CD4-positive, alpha-beta memory T cell (primary cell): ENCODE data around the gene ZNF148. TPM values are rescaled to one million over a fixed set of nuclear protein-coding genes. Genes with fewer than 3 reads are reported as not detected.

ENCODE experiments used
- CTCF ChIA-PET: fragments of 350-600 bp; sonication (Branson Sonifier 250); formaldehyde crosslinking; loops from one replicate; lab custom pipeline; 2021; ENCODE audit warnings: inconsistent platforms; ENCODE audit not compliant: partially characterized antibody; lab: Charles Lee
- POLR2A ChIA-PET: fragments of 350-600 bp; sonication (Branson Sonifier 250); formaldehyde crosslinking; loops from one replicate; lab custom pipeline; 2021; ENCODE audit not compliant: partially characterized antibody; lab: Charles Lee
- DNase-seq, 5 donors: peaks; one replicate each; pipeline versions ENCODE4 v3.0.0 to v3.0.0-alpha.2; 2020 to 2022; ENCODE audit warnings: mixed read lengths in 1 of 5
- H3K27ac ChIP-seq: one replicate; pipeline ENCODE4 v1.7.0; 2013; ENCODE audit warnings: low read depth, low read length
- H3K27me3 ChIP-seq: 2 replicates; pipeline ENCODE4 v1.7.0; 2013; ENCODE audit warnings: mild to moderate bottlenecking, low read length, moderate library complexity; ENCODE audit not compliant: insufficient read depth
- H3K36me3 ChIP-seq: 2 replicates; pipeline ENCODE4 v1.7.0; 2013; ENCODE audit warnings: mild to moderate bottlenecking, low read length, moderate library complexity; ENCODE audit not compliant: insufficient read depth
- H3K4me1 ChIP-seq: 2 replicates; pipeline ENCODE4 v1.7.0; 2013; ENCODE audit warnings: mild to moderate bottlenecking, low read length, moderate library complexity; ENCODE audit not compliant: insufficient read depth
- H3K4me3 ChIP-seq, 2 donors: one replicate each; pipeline ENCODE4 v1.7.0; 2013; ENCODE audit warnings: low read length in 2 of 2, mild to moderate bottlenecking in 1 of 2
- H3K9me3 ChIP-seq, 2 donors: one replicate each; pipeline ENCODE4 v1.7.0; 2013; ENCODE audit warnings: low read length in 2 of 2, control low read depth in 1 of 2; ENCODE audit not compliant: control insufficient read depth in 1 of 2
- H3K27ac Mint-ChIP-seq, 7 donors: one replicate each; pipeline ENCODE4 v1.8.0; 2020 to 2021; ENCODE audit warnings: mixed read lengths in 7 of 7, mild to moderate bottlenecking in 6 of 7, inconsistent platforms in 3 of 7, moderate library complexity in 3 of 7
- H3K27me3 Mint-ChIP-seq, 2 donors: one replicate each; pipeline ENCODE4 v1.8.0; 2020 to 2021; ENCODE audit warnings: mixed read lengths in 2 of 2
- H3K36me3 Mint-ChIP-seq, 2 donors: one replicate each; pipeline ENCODE4 v1.8.0; 2020 to 2021; ENCODE audit warnings: mixed read lengths in 2 of 2, inconsistent platforms in 1 of 2, mild to moderate bottlenecking in 1 of 2
- H3K4me1 Mint-ChIP-seq, 4 donors: one replicate each; pipeline ENCODE4 v1.8.0; 2020 to 2021; ENCODE audit warnings: mixed read lengths in 4 of 4, mild to moderate bottlenecking in 1 of 4
- H3K4me3 Mint-ChIP-seq, 8 donors: one replicate each; pipeline ENCODE4 v1.8.0; 2020 to 2021; ENCODE audit warnings: mixed read lengths in 8 of 8, mild to moderate bottlenecking in 7 of 8, moderate library complexity in 6 of 8, inconsistent platforms in 3 of 8
- H3K9me3 Mint-ChIP-seq, 8 donors: one replicate each; pipeline ENCODE4 v1.8.0; 2020 to 2021; ENCODE audit warnings: mixed read lengths in 8 of 8, mild to moderate bottlenecking in 5 of 8, inconsistent platforms in 3 of 8, moderate library complexity in 1 of 8
- intact Hi-C: fragments of 100-400 bp; cut with micrococcal nuclease; formaldehyde crosslinking; loops from one replicate; pipeline ENCODE4 v1.15.1; 2023
- polyA plus RNA-seq, 2 donors: library from polyadenylated mRNA; unstranded; fragments of 300-500 nt; fragmentation: Illumina TruSeq; gene quantifications; one replicate each; pipeline ENCODE4 v1.2.3, GENCODE V29; 2021
- total RNA-seq, 2 experiments: library from RNA; stranded (reverse); gene quantifications; one replicate each; pipeline ENCODE4 v1.2.3, GENCODE V29; 2021

The ZNF148 gene
- total and polyA plus RNA-seq, 4 experiments from 2014 or later: 60.6 to 74.7 (median 64.0) TPM

DNA sequence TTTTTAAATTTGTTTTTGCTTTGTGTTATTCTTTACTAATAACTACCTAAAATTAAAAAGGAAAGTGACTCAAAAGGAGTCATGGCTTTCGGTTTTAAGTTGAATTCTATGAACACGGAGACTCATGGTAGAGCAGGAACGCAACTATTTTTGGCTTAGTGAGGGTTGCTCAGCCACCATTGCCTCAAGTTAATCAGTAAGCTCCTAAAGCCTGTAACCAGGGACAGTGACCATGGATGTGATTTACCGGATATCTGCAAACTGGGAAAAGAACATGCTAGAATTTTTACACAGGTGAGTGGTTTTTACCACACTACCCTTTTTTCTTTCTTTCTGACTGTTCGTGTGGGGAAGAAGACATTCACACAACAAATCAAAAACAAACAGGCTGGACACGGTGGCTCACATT is 174.4 kb downstream of the ZNF148 start:
- Mint-ChIP-seq H3K36me3 (no peaks in the 10 kb centered on the region), H3K9me3 (peaks cover 0 to 7% (median 5%) of the 10 kb centered on the region in 8 donors), H3K27me3 (peaks cover 6 to 9% of the 10 kb centered on the region in 2 donors), H3K27ac (no peak overlapping the region), H3K4me3 (peak overlapping the region in 1 of 8 donors; percentile 22), H3K4me1 (peaks cover 0 to 5% (median 0%) of the 10 kb centered on the region in 4 donors)
- ChIA-PET POLR2A (no interaction called here), CTCF (no interaction called here)
- DNase-seq: no peak
- Histone ChIP-seq H3K4me1 (no peaks in the 10 kb centered on the region), H3K36me3 (no peaks in the 10 kb centered on the region), H3K27ac (no peak overlapping the region), H3K27me3 (no peaks in the 10 kb centered on the region), H3K4me3 (no peak overlapping the region), H3K9me3 (no peaks in the 10 kb centered on the region)
- intact Hi-C loops: no loop called here

DNA sequence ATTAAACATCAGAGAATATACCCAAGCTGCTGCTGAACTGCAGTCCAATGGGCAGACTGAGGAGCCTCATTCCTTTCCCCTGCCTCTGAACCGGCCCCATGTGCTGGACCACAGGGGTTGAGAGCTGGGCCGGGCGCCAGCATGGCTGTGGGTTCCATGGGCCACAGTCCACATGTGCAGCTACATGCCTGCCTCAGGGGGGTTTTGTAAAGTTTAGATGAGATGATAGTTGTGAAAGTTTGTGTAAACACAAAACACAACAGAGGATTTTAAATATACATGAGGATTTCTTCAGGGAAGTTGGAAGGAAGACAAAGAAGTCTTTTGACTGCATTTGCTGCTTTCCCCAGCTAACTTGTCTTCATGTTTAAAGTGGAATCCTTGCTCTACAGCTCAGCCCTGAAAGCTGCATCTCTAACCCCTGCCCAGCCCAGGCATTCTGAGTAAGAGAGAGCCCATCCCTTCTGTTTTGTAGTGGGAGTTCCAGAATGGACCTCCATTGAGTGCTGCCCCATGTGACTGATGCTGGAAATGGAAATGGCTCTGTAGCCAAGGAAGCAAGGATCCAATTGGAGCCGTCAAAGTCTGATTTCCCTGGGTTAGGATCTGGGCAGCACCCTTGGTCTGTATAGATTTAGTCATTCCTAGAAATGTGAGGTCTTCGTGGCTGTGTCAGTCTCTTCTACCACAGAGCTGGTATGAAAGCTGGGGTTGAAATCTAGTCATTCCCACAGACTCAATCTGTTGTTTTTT is 180.1 kb downstream of the ZNF148 start:
- ChIA-PET POLR2A (no interaction called here), CTCF (no interaction called here)
- Mint-ChIP-seq H3K27ac (no peak overlapping the region), H3K27me3 (peaks cover 2% of the 10 kb centered on the region in 2 donors), H3K36me3 (no peaks in the 10 kb centered on the region), H3K4me3 (no peak overlapping the region), H3K4me1 (peaks cover 0 to 2% (median 0%) of the 10 kb centered on the region in 4 donors), H3K9me3 (no peaks in the 10 kb centered on the region)
- Histone ChIP-seq H3K9me3 (no peaks in the 10 kb centered on the region), H3K27ac (no peak overlapping the region), H3K36me3 (no peaks in the 10 kb centered on the region), H3K4me3 (no peak overlapping the region), H3K4me1 (no peaks in the 10 kb centered on the region), H3K27me3 (no peaks in the 10 kb centered on the region)
- intact Hi-C loops: no loop called here
- DNase-seq: no peak

DNA sequence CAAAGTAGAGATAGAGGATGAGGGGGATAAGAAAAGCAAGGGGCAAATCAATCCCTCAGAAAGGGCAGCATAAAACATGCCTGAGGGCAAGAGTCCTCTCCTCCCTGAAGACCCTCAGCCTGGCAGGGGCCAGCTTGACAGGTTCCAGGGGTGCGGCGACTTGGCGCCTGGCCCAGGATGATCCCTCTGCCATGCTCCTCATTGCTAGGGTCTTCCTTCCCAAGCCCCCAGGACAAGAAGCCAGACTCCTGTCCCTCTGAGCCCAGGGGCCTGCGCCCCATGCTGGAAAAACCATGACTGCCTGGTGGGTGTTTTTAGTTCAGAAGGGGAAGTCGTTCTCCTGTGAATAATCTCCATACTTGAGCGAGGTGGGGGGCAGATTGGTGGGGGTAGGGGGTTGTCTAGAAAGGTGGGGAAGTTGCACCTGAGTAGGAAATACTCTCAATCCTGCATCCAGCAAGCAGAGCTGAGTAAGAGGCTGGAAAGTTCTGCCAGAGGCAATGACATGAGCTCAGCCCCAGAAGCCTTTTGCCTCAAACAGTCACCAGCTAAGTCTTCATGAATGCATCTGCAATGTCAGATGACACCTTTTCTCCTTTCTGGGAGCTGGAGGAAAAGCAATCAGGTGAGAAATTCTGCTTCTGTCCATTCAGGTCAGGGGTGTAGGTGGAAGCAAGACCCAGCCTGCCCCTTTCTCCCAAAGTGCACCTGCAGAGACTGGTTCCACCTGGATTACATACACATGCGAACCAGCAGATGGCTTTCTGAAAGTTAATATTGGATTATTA is 180.9 kb downstream of the ZNF148 start:
- no peaks in the 10 kb centered on the region for H3K4me1 Mint-ChIP-seq
- Histone ChIP-seq H3K4me3 (no peak overlapping the region), H3K27ac (no peak overlapping the region), H3K9me3 (no peaks in the 10 kb centered on the region), H3K4me1 (no peaks in the 10 kb centered on the region), H3K36me3 (no peaks in the 10 kb centered on the region), H3K27me3 (no peaks in the 10 kb centered on the region)
- H3K36me3 Mint-ChIP-seq: no peaks in the 10 kb centered on the region
- DNase-seq: no peak
- no peaks in the 10 kb centered on the region for H3K9me3 Mint-ChIP-seq
- intact Hi-C loops: no loop called here
- ChIA-PET CTCF (no interaction called here), POLR2A (no interaction called here)
- no peak overlapping the region for H3K4me3 Mint-ChIP-seq
- H3K27me3 Mint-ChIP-seq: peaks cover 2% of the 10 kb centered on the region in 2 donors
- H3K27ac Mint-ChIP-seq: no peak overlapping the region

DNA sequence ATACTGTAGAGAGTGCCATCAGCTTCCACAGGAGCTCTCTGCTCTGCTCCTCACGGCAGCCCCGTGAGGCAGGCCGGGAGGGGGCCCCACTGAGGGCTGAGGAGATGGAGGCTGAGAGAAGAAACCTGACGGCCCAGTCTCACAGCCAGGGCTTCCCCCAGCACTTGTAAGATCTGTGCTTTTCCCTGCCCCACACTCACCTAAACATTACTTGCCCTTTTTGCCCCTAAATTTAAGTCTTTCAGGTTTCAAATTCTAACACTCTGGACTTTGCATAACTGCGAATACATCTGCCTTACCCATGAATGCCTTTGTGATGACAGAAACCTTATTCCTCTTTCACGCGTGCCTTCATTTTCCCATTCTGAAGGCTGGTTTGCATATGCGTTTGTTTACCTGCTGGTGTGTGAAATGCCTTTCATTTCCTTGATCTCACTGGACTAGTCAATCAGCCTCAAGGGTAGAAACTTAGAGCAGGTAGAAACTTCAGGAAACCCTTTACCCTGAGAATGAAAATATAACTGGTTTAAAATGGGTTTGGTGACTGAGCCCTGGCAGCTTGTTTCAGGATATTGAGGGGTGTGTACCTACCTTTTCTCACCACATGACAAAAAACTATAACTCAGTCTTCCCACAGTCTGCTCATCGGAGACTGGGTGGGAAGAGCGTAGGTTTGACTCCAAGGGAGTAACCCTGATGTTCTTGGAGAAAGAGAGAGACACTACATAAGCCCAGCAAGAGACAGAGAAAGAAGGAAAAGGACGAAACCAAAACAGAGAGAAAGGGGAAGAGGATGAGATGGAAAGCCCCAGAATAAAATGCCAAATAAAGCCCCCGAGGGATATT is 182.7 kb downstream of the ZNF148 start:
- Histone ChIP-seq H3K27me3 (no peaks in the 10 kb centered on the region), H3K4me1 (no peaks in the 10 kb centered on the region), H3K9me3 (no peaks in the 10 kb centered on the region), H3K36me3 (no peaks in the 10 kb centered on the region), H3K4me3 (no peak overlapping the region), H3K27ac (no peak overlapping the region)
- Mint-ChIP-seq H3K9me3 (peaks cover 0 to 2% (median 0%) of the 10 kb centered on the region in 8 donors), H3K27me3 (peaks cover 2% of the 10 kb centered on the region in 2 donors), H3K36me3 (no peaks in the 10 kb centered on the region), H3K27ac (no peak overlapping the region), H3K4me1 (no peaks in the 10 kb centered on the region), H3K4me3 (no peak overlapping the region)
- intact Hi-C loops: no loop called here
- POLR2A ChIA-PET: no interaction called here
- CTCF ChIA-PET: no interaction called here
- no peak for DNase-seq

DNA sequence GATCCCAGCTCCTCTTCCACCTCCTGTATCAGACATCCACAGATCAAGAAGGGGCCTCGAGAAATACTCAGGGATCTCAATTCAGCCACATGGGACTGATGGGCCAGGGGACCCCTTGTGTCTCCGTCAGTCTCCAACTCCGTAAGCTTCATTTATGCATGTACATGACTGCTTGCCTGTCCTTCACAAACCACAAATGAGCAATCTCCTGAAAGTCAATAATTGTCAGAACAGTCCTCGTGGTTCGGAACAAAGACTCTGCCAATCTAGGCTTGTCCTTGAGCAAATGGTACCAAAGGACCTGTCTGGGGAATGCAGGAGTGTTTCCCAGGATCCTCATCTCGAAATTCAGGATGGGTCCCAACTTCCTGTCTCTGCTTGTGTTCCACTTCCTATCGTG is 183.4 kb downstream of the ZNF148 start:
- H3K27ac Mint-ChIP-seq: no peak overlapping the region
- no peaks in the 10 kb centered on the region for H3K27me3 ChIP-seq
- H3K4me1 Mint-ChIP-seq: no peaks in the 10 kb centered on the region
- POLR2A ChIA-PET: no interaction called here
- CTCF ChIA-PET: no interaction called here
- H3K9me3 ChIP-seq: no peaks in the 10 kb centered on the region
- DNase-seq: no peak
- no peak overlapping the region for H3K27ac ChIP-seq
- intact Hi-C loops: no loop called here
- H3K4me3 Mint-ChIP-seq: no peak overlapping the region
- no peaks in the 10 kb centered on the region for H3K36me3 ChIP-seq
- H3K36me3 Mint-ChIP-seq: no peaks in the 10 kb centered on the region
- H3K27me3 Mint-ChIP-seq: peaks cover 2% of the 10 kb centered on the region in 2 donors
- peaks cover 0 to 2% (median 0%) of the 10 kb centered on the region in 8 donors for H3K9me3 Mint-ChIP-seq
- no peaks in the 10 kb centered on the region for H3K4me1 ChIP-seq
- no peak overlapping the region for H3K4me3 ChIP-seq

DNA sequence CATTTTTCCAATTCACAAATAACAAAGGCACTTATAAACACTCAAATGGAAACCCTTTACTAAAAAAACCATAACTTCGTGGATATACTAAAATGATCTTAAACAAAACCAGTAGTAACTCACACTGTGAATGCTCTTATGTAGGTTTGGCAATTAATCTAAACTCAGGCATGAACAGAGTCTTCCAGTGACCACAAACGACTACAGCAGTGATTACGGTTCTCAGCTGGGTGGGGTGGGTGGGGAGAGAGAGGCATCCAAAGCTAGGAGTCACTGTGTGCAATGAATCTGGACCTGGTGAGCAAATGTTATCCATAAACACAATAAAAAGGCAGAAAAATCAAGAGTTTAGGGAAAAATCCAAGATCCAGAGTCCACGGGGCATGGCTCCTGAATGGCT is 183.9 kb downstream of the ZNF148 start:
- H3K27ac ChIP-seq: no peak overlapping the region
- H3K4me1 ChIP-seq: no peaks in the 10 kb centered on the region
- H3K27me3 Mint-ChIP-seq: peaks cover 2% of the 10 kb centered on the region in 2 donors
- H3K27ac Mint-ChIP-seq: no peak overlapping the region
- POLR2A ChIA-PET: no interaction called here
- no peaks in the 10 kb centered on the region for H3K4me1 Mint-ChIP-seq
- peaks cover 0 to 2% (median 0%) of the 10 kb centered on the region in 8 donors for H3K9me3 Mint-ChIP-seq
- H3K4me3 ChIP-seq: no peak overlapping the region
- H3K27me3 ChIP-seq: no peaks in the 10 kb centered on the region
- CTCF ChIA-PET: no interaction called here
- H3K36me3 ChIP-seq: no peaks in the 10 kb centered on the region
- no peak overlapping the region for H3K4me3 Mint-ChIP-seq
- intact Hi-C loops: no loop called here
- no peaks in the 10 kb centered on the region for H3K36me3 Mint-ChIP-seq
- no peaks in the 10 kb centered on the region for H3K9me3 ChIP-seq
- no peak for DNase-seq

DNA sequence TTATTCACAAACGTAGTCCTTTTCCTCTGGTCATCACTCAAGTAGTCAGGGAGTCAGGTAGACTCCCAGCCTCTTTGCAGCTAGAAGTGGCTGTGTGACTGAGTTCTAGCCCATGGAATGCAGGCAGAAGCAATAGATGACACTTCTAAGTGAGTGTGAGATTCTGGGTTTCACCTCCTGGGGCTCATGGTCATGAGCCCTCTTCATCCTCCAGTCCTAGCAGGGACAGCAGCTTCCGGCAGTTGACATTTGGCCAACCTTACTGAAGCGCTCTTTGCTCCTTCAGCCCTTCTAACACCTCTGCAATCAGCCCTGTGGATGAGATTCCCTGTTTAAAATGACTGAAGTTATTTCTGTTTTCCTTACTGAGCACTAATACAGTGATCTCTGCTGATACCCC is 184.3 kb downstream of the ZNF148 start:
- Mint-ChIP-seq H3K4me1 (no peaks in the 10 kb centered on the region), H3K36me3 (no peaks in the 10 kb centered on the region), H3K4me3 (no peak overlapping the region), H3K9me3 (peaks cover 0 to 2% (median 0%) of the 10 kb centered on the region in 8 donors), H3K27me3 (peaks cover 2% of the 10 kb centered on the region in 2 donors), H3K27ac (no peak overlapping the region)
- H3K27me3 ChIP-seq: no peaks in the 10 kb centered on the region
- intact Hi-C loops: no loop called here
- CTCF ChIA-PET: no interaction called here
- no peaks in the 10 kb centered on the region for H3K9me3 ChIP-seq
- no peaks in the 10 kb centered on the region for H3K36me3 ChIP-seq
- no peaks in the 10 kb centered on the region for H3K4me1 ChIP-seq
- no peak for DNase-seq
- no peak overlapping the region for H3K27ac ChIP-seq
- POLR2A ChIA-PET: no interaction called here
- H3K4me3 ChIP-seq: no peak overlapping the region
